ENCODE measurements around the gene LIPH.
"Not testable (repeated sequence)": the region's sequence is repeated elsewhere in the genome, so short reads cannot be mapped to it uniquely, and the experiment has no call there.

LIPH gene

DNA sequence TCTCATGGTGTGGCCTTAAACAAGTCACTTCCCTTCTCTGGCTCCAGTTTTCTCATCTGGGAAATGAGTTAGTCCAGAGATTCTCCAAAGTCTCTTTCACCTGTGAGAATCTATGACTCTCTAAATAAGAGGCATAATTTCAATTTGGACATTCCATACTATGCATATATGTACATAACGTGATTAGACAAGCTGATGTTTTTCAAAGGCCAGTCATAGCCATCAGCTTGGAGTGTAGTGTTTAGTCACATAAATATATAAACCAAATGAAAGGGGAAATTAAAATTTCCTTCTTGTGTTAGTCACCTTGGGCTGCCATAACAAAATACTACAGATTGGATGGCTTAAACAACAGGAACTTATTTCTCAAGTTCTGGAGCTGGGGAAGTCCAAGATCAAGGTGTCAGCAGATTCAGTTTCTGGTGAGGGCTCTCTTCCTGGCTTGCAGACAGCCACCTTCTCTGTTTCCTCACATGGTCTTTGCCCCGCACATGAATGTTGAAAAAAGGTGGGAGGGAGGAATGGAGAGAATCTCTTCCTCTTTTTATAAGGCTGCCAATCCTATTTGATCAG, 72.9 kb downstream of the LIPH start:
- peak; percentile 62 for DNase-seq

DNA sequence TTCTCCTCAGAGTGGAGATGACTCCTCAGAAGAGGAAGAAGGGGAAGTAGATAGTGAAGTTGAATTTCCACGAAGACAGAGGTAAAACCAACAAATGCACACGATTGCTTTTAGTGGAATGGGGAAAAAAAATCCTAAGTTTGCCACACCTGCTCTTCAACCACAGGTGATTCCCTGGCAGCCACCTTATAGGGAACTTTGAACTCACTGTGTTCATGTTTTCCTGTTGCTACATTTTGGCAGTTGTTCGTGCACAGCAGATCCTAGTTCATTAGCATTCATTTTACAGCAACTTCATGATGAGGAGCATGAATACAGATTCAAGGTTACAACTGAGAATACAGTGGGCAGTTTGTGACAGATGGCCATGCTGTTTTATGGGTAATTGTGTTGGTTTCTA, 75.1 kb downstream of the LIPH start:
- DNase-seq, result no peak

DNA sequence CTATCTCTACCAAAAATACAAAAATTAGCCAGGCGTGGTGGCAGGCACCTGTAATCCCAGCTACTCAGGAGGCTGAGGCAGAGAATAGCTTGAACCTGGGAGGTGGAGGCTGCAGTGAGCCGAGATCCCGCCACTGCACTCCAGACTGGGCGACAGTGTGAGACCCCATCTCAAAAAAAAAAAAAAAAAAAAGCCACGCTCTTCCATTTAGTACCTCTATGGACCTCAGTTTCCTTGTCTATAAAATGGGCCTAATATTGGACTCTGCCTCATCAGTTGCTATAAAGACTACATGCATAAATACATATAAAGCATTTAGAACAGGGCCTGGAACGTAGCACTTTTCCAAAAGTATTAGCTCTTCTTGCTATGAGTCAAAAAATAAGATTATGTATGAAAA, 77.5 kb downstream of the LIPH start:
- not testable (repeated sequence) for DNase-seq

DNA sequence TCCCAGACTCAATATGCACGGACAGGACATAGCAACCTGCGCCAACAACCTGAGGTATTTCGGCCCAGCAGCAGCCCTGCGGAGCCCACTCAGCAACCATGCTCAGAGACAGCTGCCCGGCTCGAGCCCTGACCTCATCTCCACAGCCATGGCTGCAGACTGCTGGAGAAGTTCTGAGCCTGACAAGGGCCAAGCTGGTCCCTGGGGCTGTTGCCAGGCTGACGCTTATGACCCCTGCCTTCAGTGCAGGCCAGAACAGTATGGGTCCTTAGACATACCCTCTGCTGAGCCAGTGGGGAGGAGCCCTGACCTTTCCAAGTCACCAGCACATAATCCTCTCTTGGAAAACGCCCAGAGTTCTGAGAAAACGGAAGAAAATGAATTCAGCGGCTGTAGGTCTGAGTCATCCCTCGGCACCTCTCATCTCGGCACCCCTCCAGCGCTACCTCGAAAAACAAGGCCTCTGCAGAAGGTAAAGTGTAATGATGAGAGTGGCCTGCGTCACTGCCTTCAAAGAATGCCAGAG, 79.0 kb downstream of the LIPH start:
- DNase-seq, result no peak

DNA sequence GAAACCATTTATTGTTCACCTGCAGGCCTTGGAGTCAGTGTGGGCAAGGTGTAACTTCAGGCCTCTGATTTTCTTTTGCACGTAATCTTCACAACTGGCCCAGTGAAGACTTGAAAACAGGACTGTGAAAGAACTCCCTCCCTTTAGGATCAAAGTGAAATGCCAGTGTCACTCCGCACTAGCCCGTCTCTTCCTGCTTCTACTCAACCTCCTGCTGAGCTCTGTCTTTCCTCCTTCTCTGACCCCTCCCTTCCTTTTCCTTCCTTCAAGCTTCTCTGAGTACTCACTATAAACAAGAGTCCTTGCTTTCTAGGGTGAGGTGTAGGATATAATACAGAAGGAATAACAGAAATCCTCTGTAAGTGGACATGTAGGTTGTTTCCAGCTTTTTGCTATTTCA, 82.1 kb downstream of the LIPH start:
- DNase-seq, result no peak

DNA sequence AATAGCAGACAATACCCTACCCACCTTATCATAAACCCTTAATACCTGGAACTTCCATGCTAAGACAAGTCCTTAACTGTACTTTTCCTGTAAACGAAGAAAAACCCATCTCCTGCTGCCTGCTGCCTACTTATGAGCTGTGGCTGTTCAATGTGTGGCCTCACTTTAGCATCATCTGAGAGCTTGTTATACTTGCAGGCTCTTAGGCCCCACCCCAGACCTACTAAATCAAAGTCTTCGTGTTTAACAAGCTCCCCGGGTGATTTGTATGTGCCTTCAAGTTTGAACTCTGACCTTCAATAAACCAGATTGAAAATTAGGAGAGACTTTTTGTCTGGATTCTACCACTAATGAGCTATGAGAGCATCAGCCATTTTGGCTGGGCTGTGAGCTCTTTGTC, 82.8 kb downstream of the LIPH start:
- DNase-seq, result no peak

DNA sequence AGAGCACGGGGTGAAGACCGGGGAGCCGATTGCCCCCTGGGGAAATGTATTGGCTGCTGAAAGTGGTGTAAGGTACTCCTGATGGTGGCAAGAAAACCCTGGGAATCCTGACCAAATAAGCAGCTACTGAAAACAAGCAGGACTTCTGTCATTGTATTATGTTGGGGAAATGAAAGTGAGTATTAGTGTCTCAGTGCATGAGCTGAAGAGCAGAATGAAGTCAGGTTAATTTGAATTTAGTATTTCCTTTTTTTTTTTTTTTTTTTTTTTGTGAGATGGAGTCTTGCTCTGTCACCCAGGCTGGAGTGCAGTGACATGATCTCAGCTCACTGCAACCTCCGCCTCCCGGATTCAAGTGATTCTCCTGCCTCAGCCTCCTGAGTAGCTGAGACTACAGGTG, 86.3 kb downstream of the LIPH start:
- DNase-seq, result peak; percentile 22

DNA sequence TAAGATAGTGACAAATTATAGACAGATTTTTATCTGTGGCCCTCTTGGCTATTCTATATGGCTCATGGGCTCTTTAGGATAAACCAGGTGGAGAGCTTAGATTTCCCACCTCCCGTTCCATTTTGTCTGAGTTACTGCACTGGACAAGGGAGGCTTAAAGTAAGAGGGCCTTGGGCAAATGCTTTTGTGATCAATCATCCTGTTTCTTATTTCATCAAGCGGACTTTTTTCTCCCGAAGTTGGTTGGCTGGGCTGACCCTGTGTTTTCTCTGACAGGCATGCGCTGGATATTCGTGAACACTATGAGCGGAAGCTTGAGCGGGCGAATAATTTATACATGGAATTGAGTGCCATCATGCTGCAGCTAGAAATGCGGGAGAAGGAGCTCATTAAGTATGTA, 86.9 kb downstream of the LIPH start:
- DNase-seq, result no peak

DNA sequence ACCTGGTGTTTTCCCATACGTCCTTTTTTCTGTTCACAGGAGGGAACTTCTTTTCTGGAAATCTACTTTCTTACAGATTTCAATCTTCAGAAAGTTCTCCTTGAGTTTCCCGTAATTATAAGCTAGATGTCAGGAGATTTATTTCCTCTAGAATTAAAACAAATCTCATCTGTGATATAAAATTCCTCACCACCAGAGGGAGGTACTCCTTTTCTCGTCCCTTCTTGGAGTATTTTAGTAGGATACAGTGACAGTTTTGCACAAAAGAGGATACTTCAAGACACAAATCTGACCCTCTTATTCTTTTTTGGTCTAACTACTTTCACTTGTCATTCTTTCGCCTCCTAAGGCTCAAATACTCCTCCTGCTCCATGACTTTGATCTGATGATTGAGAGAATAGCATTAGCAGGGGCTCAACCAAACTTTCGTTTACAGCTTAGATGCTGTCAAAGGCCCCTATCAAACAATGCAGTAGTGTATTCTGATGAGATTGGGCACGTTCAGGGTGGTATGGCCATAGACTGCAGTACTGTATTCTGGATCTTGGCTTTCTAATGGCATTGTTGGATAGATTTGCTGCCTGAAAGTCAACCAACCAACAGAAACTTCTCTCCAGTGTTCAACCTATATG, 91.6 kb downstream of the LIPH start:
- peak; percentile 21 for DNase-seq

DNA sequence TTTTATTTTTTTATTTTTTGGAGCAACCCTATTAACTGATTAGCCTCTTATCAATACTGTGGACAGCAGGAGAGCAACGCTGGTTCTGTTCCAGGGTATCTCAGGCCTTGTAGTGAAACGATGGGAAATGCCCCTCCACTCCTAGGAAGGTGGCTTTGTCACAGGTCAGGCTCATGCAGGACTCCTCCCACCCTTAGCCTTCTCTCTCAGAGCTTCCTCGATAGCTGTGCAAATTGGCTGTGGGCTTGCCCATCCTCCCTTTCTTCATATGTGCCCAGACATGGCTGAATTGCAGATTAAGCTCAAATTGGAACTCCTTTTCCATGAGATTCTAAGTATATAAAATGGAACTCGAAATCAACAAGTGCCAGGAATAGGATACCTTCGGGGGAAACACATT, 92.1 kb downstream of the LIPH start:
- no peak for DNase-seq

DNA sequence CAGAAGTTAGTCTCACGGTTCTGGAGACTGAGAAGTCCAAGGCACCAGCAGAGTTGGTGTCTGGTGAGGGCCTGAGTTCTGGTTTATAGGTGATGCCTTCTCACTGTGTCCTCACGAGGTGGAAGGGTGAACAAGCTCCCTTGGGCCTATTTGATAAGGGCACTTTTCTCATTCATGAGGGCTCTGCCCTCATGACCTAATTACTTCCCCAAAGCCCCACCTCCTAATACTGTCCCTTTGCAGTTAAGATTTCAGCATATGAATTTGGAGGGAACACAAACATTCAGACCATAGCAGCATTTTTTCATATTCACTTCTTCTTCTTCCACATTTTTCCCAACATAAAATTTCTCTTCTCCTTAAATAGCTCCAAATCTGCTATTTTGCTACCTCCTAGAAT, 95.0 kb downstream of the LIPH start:
- peak; percentile 29 for DNase-seq
